ENCODE results near the gene ATP8B3. TPM values are rescaled to one million over a fixed set of nuclear protein-coding genes. Genes with fewer than 3 reads are reported as not detected.

Gene ATP8B3
- total RNA-seq, 4 donors from 2014 or later, result 0.27 to 0.75 TPM; not detected in 2

- 49% methylated on average over 59 of the region's 66 CpGs; no CpG with 5 or more reads in 1 of the 2 donors for WGBS, 2 donors (ENCODE audit: low coverage in 1 of 2)
- Histone ChIP-seq H3K36me3 (no peaks in the 10 kb centered on the region), H3K9me3 (no peaks in the 10 kb centered on the region), H3K27me3 (no peaks in the 10 kb centered on the region), H3K4me3 (no peak overlapping the region), H3K4me1 (peaks cover 36 to 64% (median 58%) of the 10 kb centered on the region in 4 donors), H3K27ac (peak overlapping the region in 2 of 4 donors; percentile 95 to 96)
- no peak for TF ChIP-seq POLR2AphosphoS5 (IDR thresholded peaks at IDR 0.05)
- TF ChIP-seq CTCF (IDR thresholded peaks at IDR 0.05), result no peak
- TF ChIP-seq EP300 (IDR thresholded peaks at IDR 0.05; ENCODE audit: low read depth), result no peak
- TF ChIP-seq POLR2A (IDR thresholded peaks at IDR 0.05), result no peak
- intact Hi-C loops (cut with DNase I; ENCODE audit: low total_unique reads), result no loop called here
- DNase-seq, result no peak
- in situ Hi-C loops (cut with MboI; ENCODE audit: low pct_ligation_motif_present in 1 of 4, low pct_unique_long_range_greater_than_20kb in 1 of 4, low sequenced_read_pairs in 3 of 4), result no loop called here
Measured at GRCh38 chr19:1851654-1852580, 39.8 kb upstream of the ATP8B3 start.

GRCh38 chr19:1850809-1851653 lies 39.0 kb upstream of the ATP8B3 start:
- Histone ChIP-seq H3K27ac (no peak overlapping the region), H3K4me3 (no peak overlapping the region), H3K9me3 (no peaks in the 10 kb centered on the region), H3K36me3 (no peaks in the 10 kb centered on the region), H3K27me3 (no peaks in the 10 kb centered on the region), H3K4me1 (peaks cover 39 to 66% (median 61%) of the 10 kb centered on the region in 4 donors)
- intact Hi-C loops (cut with DNase I; ENCODE audit: low total_unique reads) (no loop called here), in situ Hi-C loops (cut with MboI; ENCODE audit: low pct_ligation_motif_present in 1 of 4, low pct_unique_long_range_greater_than_20kb in 1 of 4, low sequenced_read_pairs in 3 of 4) (no loop called here)
- TF ChIP-seq POLR2A (IDR thresholded peaks at IDR 0.05) (no peak), POLR2AphosphoS5 (IDR thresholded peaks at IDR 0.05) (no peak), CTCF (IDR thresholded peaks at IDR 0.05) (peak in 1 of 5 experiments; percentile 16)
- WGBS, 2 donors (ENCODE audit: low coverage in 1 of 2), result 78 to 100% methylated on average over 3 to 31 of the region's 31 CpGs
- no peak for DNase-seq

GRCh38 chr19:1849886-1850398 lies 37.9 kb upstream of the ATP8B3 start:
- no peak for DNase-seq
- no peak overlapping the region for H3K27ac ChIP-seq
- H3K9me3 ChIP-seq, result no peaks in the 10 kb centered on the region
- H3K4me3 ChIP-seq, result no peak overlapping the region
- WGBS, 2 donors (ENCODE audit: low coverage in 1 of 2), result 80 to 94% methylated on average over 7 to 10 of the region's 10 CpGs
- no peaks in the 10 kb centered on the region for H3K36me3 ChIP-seq
- in situ Hi-C loops (cut with MboI; ENCODE audit: low pct_ligation_motif_present in 1 of 4, low pct_unique_long_range_greater_than_20kb in 1 of 4, low sequenced_read_pairs in 3 of 4) (no loop called here), intact Hi-C loops (cut with DNase I; ENCODE audit: low total_unique reads) (no loop called here)
- TF ChIP-seq EP300 (IDR thresholded peaks at IDR 0.05; ENCODE audit: low read depth), result no peak
- TF ChIP-seq POLR2AphosphoS5 (IDR thresholded peaks at IDR 0.05), result no peak
- H3K27me3 ChIP-seq, result no peaks in the 10 kb centered on the region
- peaks cover 32 to 67% (median 62%) of the 10 kb centered on the region in 4 donors for H3K4me1 ChIP-seq

- WGBS, 2 donors (ENCODE audit: low coverage in 1 of 2), result 52% methylated on average over 5 of the region's 5 CpGs; no CpG with 5 or more reads in 1 of the 2 donors
- Histone ChIP-seq H3K27ac (peak overlapping the region; percentile 94 to 99 (median 97)), H3K4me1 (peaks cover 31 to 67% (median 62%) of the 10 kb centered on the region in 4 donors), H3K27me3 (no peaks in the 10 kb centered on the region), H3K4me3 (no peak overlapping the region), H3K9me3 (no peaks in the 10 kb centered on the region), H3K36me3 (no peaks in the 10 kb centered on the region)
- in situ Hi-C loops (cut with MboI; ENCODE audit: low pct_ligation_motif_present in 1 of 4, low pct_unique_long_range_greater_than_20kb in 1 of 4, low sequenced_read_pairs in 3 of 4) (no loop called here), intact Hi-C loops (cut with DNase I; ENCODE audit: low total_unique reads) (no loop called here)
- DNase-seq, result no peak
- TF ChIP-seq POLR2AphosphoS5 (IDR thresholded peaks at IDR 0.05) (no peak), CTCF (IDR thresholded peaks at IDR 0.05) (no peak), EP300 (IDR thresholded peaks at IDR 0.05; ENCODE audit: low read depth) (no peak), POLR2A (IDR thresholded peaks at IDR 0.05) (no peak)
Measured at GRCh38 chr19:1849132-1849474, 37.0 kb upstream of the ATP8B3 start.
